Heart left ventricle (tissue), 13 donors: ENCODE measurements around the gene BBX.

Experiments
- POLR2A ChIP-seq, 2 donors: fragments of 450-650 bp; IDR thresholded peaks; one replicate each; pipeline ENCODE4 v1.6.1; 2017; ENCODE audit warnings: antibody characterized with exemption in 2 of 2, mild to moderate bottlenecking in 2 of 2, moderate library complexity in 2 of 2
- TF ChIP-seq, protein P1 (sequence below), 12 donors: fragments of 200-600 bp; sonication (generic) in 4 of 12; IDR thresholded peaks; one replicate each; pipeline versions ENCODE4 v1.5.0 to v1.8.0; 2018 to 2022; ENCODE audit warnings: antibody characterized with exemption in 12 of 12, mild to moderate bottlenecking in 5 of 12
- donor health status: ischemic (EF 13 %, LVEDD 7.1; RV severe dilation, severe dysfunction).
- donor health status: DM: no; HTN: yes; CAD: no.
- donor health status: DM: no; HTN: no; CAD: no.
- donor health status: ischemic (EF 25% LVEDD 6.9; RV normal size, moderate dysfunction).
- donor health status: ischemic (EF 25% LVEDD 5.7; RV mildly dilated, moderate dysfunction).
- donor health status: ischemic (EF 35%, LVEDD 5.7; RV mildly dilated, moderate dysfunction).
- donor health status: nonischemic (EF 11% LVEDD 7.7; RV severe dilation, severe dysfunction).
- donor health status: DM: yes; HTN: yes; CAD: no.
- donor health status: PGD.
- donor health status: ischemic (EF 29% LVEDD 5.4; RV normal size, mild dysfunction).
- donor health status: nonischemic (EF 23%, LVEDD 6.1; RV moderate dilation, normal function).

DNA sequence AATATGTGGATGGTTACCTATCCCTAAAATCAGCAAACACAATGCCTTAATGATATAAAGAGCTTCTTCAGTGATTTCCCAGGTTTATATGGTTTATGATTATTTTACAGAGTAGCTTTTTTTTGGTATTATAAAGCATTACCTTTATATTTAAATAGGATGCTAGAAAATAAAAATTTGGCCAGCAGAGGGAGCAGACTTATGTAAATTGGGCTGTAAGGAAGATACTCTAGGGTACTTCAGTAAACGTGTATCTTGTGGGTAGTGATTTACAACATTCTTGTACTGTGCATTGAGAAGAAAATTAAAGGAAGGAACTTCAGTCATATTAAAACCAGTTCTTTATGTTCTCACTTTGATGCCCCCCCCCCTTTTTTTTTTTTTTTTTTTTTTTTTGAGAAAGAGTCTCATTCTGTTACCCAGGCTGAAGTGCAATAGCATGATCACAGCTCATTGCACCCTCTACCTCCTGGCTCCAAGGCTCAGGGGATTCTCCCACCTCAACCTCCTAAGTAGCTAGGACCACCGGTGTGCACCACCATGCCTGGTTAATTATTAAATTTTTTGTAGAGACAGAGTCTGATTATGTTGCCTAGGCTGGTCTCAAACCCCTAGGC lies 167.9 kb downstream of the BBX start:
- no peak for TF ChIP-seq POLR2A (IDR thresholded peaks at IDR 0.05)
- TF ChIP-seq, protein P1, sequence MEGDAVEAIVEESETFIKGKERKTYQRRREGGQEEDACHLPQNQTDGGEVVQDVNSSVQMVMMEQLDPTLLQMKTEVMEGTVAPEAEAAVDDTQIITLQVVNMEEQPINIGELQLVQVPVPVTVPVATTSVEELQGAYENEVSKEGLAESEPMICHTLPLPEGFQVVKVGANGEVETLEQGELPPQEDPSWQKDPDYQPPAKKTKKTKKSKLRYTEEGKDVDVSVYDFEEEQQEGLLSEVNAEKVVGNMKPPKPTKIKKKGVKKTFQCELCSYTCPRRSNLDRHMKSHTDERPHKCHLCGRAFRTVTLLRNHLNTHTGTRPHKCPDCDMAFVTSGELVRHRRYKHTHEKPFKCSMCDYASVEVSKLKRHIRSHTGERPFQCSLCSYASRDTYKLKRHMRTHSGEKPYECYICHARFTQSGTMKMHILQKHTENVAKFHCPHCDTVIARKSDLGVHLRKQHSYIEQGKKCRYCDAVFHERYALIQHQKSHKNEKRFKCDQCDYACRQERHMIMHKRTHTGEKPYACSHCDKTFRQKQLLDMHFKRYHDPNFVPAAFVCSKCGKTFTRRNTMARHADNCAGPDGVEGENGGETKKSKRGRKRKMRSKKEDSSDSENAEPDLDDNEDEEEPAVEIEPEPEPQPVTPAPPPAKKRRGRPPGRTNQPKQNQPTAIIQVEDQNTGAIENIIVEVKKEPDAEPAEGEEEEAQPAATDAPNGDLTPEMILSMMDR (IDR thresholded peaks at IDR 0.05): peak; percentile 31 to 66 (median 52)
